ENCODE measurements around the gene LTBP1.
"Not testable (repeated sequence)": the region's sequence is repeated elsewhere in the genome, so short reads cannot be mapped to it uniquely, and the experiment has no call there.

Gene LTBP1

DNA sequence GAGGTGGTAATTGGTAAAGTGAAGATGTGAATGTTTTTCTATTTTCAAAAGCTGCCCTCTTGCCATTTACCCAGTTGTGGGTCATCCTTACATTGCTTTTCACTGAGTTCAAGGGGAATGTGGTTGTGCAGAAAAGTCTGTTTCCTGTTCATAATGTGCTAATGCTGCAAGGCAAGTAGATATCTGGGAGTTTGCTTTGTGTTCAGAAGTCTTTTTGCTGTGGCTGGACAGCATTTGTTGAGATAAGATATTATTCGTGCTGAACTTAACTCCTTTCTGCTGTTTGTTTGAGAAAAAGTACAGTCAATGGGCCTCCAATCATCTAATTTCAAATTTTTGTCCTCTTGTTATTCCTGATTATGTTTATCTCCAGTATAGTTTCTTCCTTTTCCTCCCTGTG is 263.2 kb downstream of the LTBP1 start:
- no peak for DNase-seq

DNA sequence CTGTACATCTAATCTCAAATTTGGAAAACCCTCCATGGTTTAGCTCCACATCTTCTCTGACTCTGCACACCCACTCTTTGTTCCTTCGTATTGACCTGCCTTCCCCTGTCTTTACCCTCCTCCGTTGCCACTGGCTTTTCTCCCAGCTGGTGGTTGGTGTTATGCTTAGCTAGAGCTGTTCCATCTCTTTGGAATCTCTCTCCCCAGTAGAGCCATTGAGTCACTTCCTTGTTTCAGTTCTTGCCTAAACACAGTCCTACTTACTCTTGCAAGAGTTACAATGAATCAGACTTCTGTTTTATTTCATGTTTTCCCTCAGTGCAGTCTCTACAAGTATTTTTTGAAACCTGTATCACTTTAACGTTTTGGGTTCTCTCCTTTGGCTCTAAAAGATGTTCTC is 263.9 kb downstream of the LTBP1 start:
- no peak for DNase-seq

DNA sequence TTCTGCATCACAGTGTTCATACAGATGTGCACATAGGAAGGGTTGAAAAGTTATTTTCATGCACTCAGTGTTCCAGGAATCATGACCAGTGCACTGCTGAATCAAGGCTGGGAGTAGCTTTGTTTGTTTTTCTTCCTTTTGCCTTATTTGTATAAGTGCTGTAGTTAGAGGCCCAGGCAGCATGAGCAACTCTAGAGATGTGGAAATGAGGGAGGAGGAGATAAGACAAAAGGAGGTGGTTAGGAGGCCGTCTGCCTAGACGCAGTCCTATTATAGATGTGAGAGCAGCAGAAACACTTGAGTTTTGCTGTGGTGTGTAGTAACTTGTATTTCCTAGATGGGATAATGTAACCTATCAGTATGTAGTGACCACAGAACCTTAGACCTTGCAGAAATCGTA is 265.4 kb downstream of the LTBP1 start:
- no peak for DNase-seq

DNA sequence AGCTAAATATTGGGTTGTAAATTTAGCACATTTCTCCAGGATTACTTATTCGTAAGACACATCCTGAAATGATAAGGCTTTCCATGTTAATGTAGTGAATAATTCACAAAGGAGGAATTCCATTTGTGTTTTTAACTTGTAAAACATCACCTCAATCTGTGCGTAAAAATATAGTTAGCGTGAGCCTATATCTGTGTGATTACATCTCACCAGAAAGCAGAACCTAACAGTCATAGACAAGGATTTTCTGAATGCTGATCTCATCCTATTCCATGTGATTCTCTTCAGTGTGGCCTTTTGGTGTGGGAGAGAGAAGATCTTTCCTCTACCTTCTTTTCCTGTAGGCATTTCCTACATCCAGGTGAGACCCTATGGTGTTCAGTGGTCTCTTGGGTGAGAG is 266.5 kb downstream of the LTBP1 start:
- no peak for DNase-seq

DNA sequence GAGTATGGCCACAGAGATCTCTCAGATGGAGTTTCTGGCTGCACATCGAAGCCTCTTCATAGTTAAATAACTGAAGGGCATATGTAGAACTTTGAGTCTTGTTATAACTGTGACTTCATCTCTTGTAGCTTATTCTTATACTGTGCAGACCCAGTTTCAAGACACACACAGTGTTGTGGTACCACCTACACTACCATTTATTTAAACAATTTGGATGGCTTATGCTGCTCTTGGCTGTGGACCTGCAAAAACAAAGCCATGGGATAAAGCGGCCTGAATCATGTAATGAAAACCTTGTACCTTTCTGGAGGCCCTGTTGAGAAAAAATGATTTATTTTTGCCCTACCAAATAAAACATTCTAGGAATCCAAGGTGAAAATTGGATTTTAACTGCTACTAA is 266.9 kb downstream of the LTBP1 start:
- no peak for DNase-seq

DNA sequence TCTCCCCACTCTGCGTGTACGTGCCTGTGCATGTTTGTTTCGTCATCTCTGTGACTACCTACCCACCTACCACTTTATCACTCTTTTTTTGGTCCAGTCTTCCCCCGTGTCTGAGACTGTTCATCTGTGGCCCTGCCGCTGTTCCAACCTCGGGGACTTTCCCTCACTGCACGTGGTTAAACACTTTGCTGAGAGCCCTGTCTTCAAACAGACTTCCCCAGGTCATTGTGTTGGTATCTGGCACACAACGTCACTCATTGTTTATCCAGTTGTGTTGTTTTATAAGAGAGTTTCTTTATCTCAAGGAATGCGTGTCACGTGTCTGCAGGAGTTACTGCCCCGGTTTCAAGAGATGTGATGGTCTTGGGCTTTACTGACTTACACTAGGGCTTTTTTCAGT is 267.7 kb downstream of the LTBP1 start:
- no peak for DNase-seq

DNA sequence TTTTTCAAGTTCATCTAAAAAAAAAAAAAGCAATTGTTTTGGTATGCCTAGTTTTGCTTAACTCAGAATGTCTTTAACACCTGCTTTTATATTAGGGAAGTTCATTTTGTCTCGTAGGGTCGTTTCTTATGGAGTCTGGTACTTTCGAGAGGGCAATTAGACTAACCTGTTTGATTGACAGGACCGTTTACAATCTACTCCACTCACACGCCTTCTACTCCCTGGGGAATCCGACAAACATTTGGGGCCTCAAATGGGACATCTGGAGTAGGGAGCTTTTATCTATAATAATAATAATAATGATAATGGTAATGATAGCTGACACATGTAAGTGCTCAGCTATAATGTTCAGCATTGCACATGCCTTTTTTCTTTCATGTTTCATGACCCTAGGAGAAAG is 268.1 kb downstream of the LTBP1 start:
- DNase-seq = no peak

DNA sequence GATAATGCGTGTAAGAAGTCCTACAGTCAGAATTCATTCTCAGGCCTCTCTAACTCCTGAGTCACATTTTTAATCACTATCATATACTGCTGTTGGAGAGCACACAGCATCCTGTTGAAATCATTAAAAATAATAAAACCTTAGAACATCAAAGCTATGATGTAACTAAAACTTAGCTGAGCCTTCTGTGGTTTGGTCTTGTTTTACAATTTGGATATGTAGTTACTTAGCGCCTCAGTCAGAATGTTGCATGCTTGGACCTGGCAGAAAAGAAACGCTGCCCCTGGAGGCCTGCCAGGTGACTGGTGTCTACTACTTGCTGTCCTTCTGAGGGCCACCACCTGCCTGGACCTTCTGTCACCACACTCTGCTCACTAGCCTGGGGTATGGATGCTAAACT is 268.5 kb downstream of the LTBP1 start:
- DNase-seq = no peak

DNA sequence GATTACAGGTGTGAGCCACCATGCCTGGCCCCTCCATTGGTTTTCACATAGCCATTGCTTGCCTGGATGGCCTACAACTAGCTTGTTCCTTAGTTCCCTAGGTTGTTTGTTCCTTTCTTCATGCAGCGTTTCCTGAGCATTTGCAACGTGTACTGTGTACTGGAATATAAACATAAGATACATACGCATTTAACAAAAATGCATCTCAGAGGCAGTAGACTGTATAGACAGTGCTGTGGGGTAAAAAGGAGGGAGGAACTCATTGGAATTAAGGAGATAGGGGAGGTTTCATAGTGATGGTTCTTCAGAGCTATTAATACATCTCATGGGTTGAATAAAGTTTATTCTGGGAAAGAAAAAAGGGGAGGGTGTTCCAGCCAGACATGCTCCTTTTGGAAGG is 269.2 kb downstream of the LTBP1 start:
- DNase-seq = no peak

DNA sequence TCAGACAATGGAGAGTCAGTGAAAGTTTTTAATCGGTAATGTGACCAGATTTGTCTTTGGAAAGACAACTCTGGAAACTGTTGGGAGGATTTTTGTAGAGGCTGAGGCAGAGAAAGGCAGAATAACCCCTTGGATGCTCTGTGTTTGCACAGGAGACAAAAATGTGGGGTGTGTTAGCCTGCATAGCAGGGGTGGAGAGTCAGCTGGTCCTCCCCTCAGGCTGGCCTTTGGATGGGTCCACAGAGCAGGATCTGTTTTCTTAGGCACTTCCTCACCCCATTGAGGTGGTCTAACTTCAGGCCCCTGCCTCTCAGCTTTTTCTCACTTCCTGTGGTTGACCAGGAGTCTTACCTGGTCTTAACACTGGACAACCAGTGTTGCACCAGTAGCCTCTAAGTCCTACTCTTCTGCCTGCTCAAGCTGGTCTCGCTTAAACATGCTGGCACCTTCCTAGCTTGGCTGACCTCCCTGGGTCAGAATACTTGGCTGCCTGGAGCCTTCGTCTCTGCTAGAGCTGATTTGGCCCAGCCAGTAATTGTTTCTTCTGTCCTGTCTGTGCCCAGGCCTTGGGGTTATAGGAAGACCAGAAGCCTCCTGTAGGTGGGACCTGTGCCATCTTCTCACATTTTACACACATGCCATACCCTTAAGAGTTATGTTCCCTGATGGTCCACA is 269.9 kb downstream of the LTBP1 start:
- DNase-seq = no peak

DNA sequence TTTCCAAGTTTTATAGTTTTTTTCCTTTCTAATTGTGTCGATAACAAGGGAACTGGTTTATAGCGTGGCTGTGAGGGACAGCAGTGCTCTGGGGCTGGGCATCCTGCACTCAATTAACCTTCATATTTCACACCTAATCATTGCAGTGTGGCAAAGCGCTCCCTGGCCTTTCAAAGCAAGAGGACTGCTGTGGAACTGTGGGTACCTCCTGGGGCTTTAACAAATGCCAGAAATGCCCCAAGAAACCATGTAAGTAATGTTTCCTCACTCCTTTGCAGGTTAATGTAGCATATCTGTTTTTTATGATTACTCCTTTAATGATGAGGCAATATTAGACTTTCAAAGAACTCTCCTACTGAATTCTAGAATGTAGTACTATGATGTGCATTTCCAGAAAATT is 270.7 kb downstream of the LTBP1 start:
- DNase-seq = no peak

DNA sequence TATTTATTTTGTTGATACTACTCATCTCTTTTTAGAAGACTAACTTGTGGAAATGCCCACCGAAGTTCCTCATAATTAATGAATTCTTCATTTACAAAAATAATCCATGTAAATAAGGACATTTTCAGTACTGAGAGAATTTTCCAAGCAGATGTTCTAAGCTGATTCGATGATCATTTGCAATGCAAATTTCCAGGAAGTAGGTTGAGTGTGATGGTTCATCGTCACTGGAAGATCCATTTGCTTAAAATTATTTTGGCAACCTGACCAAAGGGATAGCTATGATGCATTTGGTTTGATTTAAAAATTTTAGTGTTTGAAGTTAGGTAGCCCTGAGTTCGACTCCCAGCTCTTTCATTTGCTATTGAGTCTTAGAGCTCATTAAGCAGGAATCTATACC is 272.4 kb downstream of the LTBP1 start:
- DNase-seq = no peak

DNA sequence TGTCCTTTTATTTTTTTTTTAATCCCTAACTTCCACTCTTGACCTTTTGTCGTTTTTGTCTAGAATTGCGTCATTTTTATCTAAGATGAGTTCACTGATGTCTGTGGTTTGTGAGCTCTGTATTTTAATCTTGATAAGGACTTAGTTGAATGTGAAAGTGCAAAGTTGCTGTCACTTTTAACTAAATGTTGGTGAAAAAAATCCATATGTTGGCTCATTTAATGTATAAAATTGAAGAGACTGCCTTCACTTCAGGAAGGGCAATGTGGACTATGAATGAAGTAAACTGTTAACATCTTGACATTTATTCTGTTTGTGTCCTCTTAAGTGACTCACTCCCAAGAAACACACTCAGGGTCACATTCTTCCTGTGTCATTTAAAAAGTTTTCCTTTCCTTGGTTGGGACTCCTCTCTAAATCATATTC is 273.1 kb downstream of the LTBP1 start:
- no peak for DNase-seq

DNA sequence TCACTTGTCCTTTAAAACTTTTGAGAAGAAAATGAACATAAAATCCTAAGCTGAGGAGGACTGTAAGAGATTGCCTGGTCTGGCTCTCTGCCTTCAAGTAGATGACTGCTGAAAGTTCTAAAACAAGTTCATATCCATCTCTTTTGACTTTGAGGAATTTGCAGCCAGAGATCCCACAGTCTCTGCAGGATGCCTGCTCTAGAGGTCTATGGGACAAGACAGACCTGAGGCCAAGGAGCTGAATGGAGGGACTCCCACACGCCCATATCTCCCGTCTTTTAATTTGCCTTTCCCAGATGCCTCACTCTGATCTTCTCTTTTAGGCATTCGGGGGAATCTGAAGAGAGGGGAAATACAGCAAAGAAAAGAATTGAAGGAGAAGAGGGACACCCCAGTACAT is 273.8 kb downstream of the LTBP1 start:
- DNase-seq = no peak

DNA sequence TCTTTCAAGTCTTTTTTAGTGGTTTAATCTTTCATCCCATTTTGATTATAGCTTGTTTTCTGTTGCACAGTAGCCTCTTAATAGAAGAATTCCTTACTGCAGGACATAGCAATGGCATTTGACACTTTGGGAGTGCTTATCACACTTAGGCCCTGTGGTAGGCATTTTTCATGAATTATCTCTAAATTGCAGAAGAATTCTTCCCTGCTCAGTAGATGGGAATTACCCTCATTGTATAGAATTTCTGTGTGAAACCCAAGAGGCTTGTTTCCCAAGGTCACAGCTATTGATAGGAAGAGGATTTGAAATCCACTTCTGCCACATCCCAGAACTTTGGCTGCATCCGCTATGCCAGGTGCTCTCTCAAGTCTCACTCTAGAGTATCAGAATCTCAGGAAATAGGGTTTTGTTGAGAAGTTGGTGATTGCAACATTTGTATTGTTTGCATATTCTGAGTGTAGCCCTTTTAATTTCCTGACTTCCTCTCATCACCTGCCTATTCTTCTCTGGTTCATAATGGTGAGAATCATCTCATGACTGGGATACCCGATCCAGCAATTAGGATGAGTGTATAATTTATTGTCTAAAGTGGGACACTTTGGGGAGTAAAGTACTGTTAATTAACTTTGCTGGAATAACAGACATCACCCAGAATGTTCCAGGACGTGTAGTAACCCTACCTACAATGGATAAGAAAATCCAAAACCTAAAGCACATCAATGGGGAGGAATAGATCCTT is 274.5 kb downstream of the LTBP1 start:
- no peak for DNase-seq

DNA sequence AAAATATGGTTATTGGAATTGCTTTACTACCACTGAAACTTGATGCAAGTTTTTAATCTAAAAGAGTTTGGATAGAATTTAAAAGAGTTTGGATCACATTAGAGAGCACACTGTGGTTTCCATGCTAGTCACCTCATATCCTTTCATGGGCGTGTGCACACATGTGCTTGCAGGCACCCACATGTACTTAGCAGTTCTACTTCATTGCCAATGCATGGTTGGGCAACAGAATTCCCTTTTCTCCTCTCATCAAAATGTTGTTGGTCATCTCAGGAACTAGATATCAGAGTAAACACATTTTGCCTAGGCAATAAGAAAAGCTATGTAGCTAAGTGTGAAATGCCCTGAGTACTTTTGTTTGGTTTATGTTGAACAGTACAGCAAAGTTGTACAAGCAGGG is 275.6 kb downstream of the LTBP1 start:
- no peak for DNase-seq

DNA sequence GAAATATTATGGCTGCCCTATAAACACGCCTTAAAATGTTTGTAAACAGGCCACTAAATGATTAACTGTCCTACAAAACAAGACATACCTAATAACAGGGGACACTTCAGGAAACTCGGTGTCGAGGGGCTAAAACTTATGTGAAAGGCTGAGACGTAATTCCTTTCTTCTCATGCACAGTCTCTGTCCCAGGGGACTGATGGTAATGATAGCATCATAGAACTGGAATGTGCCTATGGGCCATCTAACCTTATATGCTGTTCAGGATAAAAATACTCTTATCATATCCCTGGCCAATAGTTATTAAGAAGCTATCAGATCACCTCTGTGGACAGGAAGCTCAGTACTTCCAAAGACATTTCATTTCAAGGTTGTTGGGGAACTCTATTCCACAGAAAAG is 277.1 kb downstream of the LTBP1 start:
- DNase-seq = no peak

DNA sequence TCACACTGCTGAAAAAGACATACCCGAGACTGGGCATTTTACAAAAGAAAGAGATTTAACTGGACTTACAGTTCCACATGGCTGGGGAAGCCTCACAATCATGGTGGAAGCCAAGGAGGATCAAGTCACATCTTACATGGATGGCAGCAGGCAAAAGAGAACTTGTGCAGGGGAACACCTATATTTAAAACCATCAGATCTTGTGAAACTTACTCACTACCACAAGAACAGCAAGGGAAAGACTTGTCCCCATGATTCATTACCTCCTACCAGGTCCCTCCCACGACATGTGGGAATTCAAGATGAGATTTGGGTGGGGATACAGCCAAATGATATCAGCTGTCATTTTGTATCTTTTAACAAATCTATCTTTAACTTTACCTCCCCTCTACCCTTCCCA is 278.6 kb downstream of the LTBP1 start:
- no peak for DNase-seq

DNA sequence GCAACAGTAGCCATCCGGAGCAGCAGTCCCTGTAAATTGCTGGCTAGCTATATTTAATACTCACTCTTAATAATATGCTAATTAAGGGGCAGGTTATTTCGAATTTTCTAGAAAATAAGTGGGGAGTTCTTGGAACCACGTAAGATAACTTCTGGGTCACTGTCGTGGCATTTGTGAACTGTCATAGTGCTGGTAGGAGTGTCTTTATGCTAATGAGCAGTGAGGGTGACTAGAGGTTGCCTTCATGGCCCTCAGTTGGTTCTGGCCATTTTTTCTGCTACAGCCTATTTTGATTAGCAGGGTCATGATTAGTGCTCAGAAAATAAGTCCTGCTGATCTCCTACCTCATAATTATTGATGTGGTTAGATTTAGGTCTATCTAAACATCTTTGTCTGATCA is 279.8 kb downstream of the LTBP1 start:
- no peak for DNase-seq

DNA sequence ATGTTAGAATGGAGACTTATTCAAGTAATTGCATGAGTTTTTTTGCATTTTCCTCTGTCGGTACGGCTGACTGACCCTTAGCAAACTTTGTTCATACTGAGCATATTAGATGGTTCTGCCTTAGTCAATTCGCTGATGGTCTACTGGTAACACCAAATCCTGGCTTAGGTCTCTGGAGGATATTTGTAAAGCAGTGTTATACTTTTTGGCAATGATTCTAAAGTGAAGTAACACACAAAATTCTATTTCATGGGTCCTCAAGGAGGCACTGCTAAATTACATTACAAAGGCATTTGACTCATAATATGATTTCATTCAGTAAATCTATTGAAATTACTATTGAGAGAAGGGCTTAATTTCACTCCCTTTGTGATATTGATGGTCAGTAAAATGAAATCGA is 282.9 kb downstream of the LTBP1 start:
- no peak for DNase-seq

DNA sequence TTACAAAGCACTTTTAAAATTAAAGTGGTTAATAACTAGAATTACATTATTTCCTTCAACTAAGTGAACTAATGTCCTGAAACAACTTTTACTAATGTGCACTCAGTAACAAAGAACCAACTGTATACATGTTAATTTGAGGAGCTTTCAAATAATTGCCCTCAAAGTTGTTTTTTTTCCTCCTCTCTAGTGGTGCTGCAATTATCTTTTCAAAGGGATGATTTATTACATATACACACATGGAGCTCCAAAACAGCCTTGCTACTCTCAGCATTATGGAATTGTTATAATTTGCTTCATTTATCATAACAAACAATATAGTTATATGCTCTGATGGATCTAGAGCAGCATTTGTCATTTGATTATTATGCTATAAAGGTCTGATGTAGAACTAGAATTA is 283.4 kb downstream of the LTBP1 start:
- DNase-seq = no peak

DNA sequence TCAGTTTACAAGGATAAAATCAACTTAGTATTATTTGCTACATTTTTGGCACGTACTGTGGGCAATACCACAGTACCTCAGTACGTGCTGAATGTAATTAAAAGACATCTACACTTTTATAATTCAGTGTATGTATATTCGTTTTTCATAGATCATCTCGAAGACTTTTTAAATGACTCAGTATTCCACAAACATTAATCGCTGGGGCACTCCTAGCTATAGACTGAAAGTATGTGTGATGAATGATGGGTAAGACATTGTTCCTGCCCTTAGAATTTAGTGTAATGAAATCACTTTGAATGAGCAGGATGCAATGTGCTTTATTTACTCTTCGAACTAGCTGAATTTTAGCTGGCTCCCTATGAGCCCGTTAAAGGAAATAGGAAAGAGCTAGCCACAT is 284.1 kb downstream of the LTBP1 start:
- DNase-seq = no peak

DNA sequence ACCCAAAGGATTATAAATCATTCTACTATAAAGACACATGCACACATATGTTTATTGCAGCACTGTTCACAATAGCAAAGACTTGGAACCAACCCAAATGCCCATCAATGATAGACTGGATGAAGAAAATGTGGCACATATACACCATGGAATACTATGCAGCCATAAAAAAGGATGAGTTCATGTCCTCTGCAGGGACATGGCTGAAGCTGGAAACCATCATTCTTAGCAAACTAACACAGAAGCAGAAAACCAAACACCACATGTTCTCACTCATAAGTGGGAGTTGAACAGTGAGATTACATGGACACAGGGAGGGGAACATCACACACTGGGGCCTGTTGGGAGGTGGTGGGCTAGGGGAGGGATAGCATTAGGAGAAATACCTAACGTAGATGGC is 288.8 kb downstream of the LTBP1 start:
- not testable (repeated sequence) for DNase-seq

DNA sequence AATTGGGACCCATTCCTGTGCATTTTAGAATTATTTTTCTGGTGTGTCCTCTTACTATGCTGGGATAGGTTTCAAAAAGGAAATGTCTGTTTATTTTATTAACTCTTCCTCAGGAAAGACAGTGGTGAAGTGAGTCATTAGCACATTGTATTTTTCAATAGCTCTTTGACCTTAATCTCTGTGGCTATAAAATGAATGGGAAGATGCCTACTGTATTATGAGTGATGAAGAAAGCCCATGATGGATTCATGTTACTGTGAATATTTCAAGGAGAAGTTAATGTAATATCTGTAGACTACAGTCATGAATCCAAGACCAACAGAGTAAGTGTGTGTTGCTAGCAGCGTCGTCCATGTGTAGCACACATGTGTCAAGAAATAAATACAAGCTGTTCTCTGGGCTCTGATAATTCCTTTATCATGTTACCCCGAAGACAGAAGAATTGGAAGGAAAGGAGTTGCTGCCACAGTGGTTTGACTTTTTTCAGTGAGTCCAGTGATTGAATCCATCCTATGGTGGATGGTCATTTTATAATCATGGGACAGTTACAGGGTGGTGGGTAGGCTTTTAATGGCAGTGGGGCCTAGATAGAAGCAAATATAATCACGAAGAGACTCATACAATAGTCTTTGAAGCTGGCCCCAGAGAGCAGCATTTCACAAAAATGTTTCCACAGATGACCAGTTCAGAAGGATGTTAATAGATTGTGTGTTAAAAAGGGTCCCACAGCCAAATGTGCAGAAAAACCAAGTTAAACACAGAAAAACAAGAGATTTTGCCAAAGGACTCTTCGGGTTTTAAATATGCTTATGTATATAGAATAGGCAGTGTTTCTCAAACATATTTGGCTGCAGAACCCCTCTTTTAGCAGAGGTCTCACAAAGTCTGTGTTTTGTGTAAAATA is 290.0 kb downstream of the LTBP1 start:
- DNase-seq = no peak
